ENCODE results near the gene MAP6.
"Not testable (repeated sequence)": the region's sequence is repeated elsewhere in the genome, so short reads cannot be mapped to it uniquely, and the experiment has no call there.

The MAP6 gene

DNA sequence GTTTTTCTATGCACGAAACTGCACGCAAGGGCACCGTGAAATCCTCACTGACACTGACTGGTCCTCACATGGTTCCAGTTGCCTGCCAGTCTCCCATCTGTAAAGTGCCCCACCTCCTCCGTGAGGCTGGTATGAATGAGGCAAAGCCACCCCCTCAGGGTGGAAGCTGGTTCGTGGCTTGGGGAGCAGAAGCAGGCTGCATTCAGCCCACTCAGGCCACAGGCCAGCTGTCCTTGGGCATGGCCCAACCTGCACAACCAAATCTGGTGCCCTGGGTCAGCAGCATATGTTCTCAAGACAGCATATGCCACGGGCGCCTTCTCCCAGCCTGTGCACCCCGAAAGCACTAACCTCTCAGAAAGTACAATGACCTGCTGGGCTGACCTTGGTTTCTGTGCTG, 77.5 kb downstream of the MAP6 start:
- Histone ChIP-seq H3K27me3 (peaks cover 21% of the 10 kb centered on the region), H3K36me3 (no peaks in the 10 kb centered on the region), H3K27ac (no peak overlapping the region), H3K4me1 (ENCODE audit: control insufficient read depth in 1 of 2, insufficient read depth in 1 of 2, low read depth in 1 of 2, low read length in 1 of 2) (no peaks in the 10 kb centered on the region), H3K4me3 (ENCODE audit: low read depth in 1 of 2, low read length in 1 of 2) (no peak overlapping the region), H3K9me3 (no peaks in the 10 kb centered on the region)
- no peak for TF ChIP-seq CTCF (IDR thresholded peaks at IDR 0.05)

DNA sequence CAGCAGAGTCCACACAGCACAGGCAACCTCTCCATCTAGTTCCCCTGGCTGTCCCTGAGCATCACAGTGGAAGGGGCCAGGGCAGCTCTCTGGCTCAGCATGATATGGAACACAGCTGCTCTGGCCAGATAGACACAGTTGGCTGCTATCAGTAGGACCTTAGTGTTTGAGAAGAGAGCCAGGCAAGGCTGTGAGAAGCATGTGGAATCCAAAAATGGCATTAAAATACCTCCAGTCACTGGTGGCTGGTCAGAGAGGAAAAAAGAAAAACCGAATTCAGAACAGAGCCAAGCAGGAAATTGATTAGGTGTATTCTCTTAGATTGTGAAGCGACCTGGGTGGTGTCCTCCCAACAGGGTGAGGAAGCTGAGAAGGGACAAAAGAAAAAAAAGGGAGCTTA, 78.9 kb downstream of the MAP6 start:
- Histone ChIP-seq H3K4me1 (ENCODE audit: control insufficient read depth in 1 of 2, insufficient read depth in 1 of 2, low read depth in 1 of 2, low read length in 1 of 2) (no peaks in the 10 kb centered on the region), H3K4me3 (ENCODE audit: low read depth in 1 of 2, low read length in 1 of 2) (no peak overlapping the region), H3K9me3 (no peaks in the 10 kb centered on the region), H3K27ac (no peak overlapping the region), H3K36me3 (no peaks in the 10 kb centered on the region), H3K27me3 (peaks cover 17% of the 10 kb centered on the region)
- no peak for TF ChIP-seq CTCF (IDR thresholded peaks at IDR 0.05)

DNA sequence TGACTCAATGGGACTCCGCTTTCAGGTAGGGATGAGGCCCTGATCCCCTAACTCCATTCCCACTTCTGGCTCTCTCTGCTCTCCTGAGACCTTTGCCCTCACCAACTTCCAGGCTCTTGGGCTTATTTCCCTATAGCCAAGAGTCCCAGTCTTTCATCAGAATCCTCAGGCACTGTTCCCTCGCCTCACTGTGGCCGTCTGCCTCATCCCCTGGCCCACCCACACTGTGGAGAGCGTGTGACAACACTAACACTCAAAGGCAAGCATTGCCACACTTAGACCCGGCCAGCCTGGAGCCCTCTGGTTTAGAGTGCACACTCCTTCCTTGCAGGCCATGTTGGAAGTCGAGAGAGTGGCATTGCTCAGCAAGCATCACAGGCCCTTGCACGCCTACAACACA, 79.8 kb downstream of the MAP6 start:
- H3K27ac ChIP-seq = no peak overlapping the region
- no peak for TF ChIP-seq CTCF (IDR thresholded peaks at IDR 0.05)

DNA sequence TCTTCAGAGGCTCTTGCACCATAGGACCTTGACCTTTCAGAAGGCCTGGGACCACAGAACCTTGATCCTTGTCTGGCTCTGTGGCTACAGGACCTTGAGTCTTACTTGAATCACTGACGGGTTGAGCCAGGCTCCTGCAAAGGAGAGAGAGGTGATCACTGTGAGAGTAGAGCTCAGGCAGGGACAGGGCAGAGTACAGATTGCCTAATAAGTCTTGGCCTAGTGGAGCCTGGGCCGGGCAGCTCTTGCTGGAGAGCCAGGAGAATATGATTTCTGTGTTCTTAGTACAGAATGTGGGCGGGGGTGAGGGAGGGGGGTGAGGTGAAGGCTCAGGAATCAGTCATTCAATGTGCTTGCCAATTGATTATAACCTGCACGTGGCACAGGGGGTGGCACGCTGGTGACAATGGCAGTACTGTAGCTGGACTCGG, 80.8 kb downstream of the MAP6 start:
- H3K27ac ChIP-seq = no peak overlapping the region
- peaks cover 34% of the 10 kb centered on the region for H3K27me3 ChIP-seq
- peaks cover under 1 to 9% of the 10 kb centered on the region in 2 experiments for H3K4me1 ChIP-seq (ENCODE audit: control insufficient read depth in 1 of 2, insufficient read depth in 1 of 2, low read depth in 1 of 2, low read length in 1 of 2)
- no peaks in the 10 kb centered on the region for H3K9me3 ChIP-seq
- no peak for TF ChIP-seq CTCF (IDR thresholded peaks at IDR 0.05)
- no peaks in the 10 kb centered on the region for H3K36me3 ChIP-seq
- no peak overlapping the region for H3K4me3 ChIP-seq (ENCODE audit: low read depth in 1 of 2, low read length in 1 of 2)

More for the DNA sequence above, 79.8 kb downstream of the MAP6 start:
- Histone ChIP-seq H3K27me3 (peaks cover 25% of the 10 kb centered on the region), H3K36me3 (no peaks in the 10 kb centered on the region), H3K4me1 (ENCODE audit: control insufficient read depth in 1 of 2, insufficient read depth in 1 of 2, low read depth in 1 of 2, low read length in 1 of 2) (no peaks in the 10 kb centered on the region), H3K9me3 (no peaks in the 10 kb centered on the region), H3K4me3 (ENCODE audit: low read depth in 1 of 2, low read length in 1 of 2) (no peak overlapping the region)

- no peaks in the 10 kb centered on the region for H3K9me3 ChIP-seq
- H3K36me3 ChIP-seq = no peaks in the 10 kb centered on the region
- H3K4me1 ChIP-seq (ENCODE audit: control insufficient read depth in 1 of 2, insufficient read depth in 1 of 2, low read depth in 1 of 2, low read length in 1 of 2) = peaks cover 4 to 14% of the 10 kb centered on the region in 2 experiments
- no peak overlapping the region for H3K27ac ChIP-seq
- H3K27me3 ChIP-seq = peaks cover 43% of the 10 kb centered on the region
- H3K4me3 ChIP-seq (ENCODE audit: low read depth in 1 of 2, low read length in 1 of 2) = no peak overlapping the region
- TF ChIP-seq CTCF (IDR thresholded peaks at IDR 0.05) = no peak
Measured at GRCh38 chr11:75586395-75586794, 82.4 kb downstream of the MAP6 start.

GRCh38 chr11:75585293-75585670, 83.6 kb downstream of the MAP6 start:
- Histone ChIP-seq H3K4me3 (ENCODE audit: low read depth in 1 of 2, low read length in 1 of 2) (no peak overlapping the region), H3K27ac (no peak overlapping the region), H3K9me3 (no peaks in the 10 kb centered on the region), H3K27me3 (peaks cover 53% of the 10 kb centered on the region), H3K36me3 (no peaks in the 10 kb centered on the region), H3K4me1 (ENCODE audit: control insufficient read depth in 1 of 2, insufficient read depth in 1 of 2, low read depth in 1 of 2, low read length in 1 of 2) (peaks cover 4 to 14% of the 10 kb centered on the region in 2 experiments)
- TF ChIP-seq CTCF (IDR thresholded peaks at IDR 0.05) = no peak

GRCh38 chr11:75584659-75585292, 84.1 kb downstream of the MAP6 start:
- not testable (repeated sequence) for H3K9me3 ChIP-seq; H3K27ac ChIP-seq; H3K36me3 ChIP-seq; H3K4me3 ChIP-seq (ENCODE audit: low read depth in 1 of 2, low read length in 1 of 2)
- peaks cover 4 to 14% of the 10 kb centered on the region in 2 experiments for H3K4me1 ChIP-seq (ENCODE audit: control insufficient read depth in 1 of 2, insufficient read depth in 1 of 2, low read depth in 1 of 2, low read length in 1 of 2)
- peaks cover 58% of the 10 kb centered on the region for H3K27me3 ChIP-seq
